Keratinocyte (primary cell): ENCODE results near the gene UBAC2. TPM values are rescaled to one million over a fixed set of nuclear protein-coding genes. Genes with fewer than 3 reads are reported as not detected.

Experiments
- DNase-seq: peaks from one replicate; pipeline ENCODE4 v3.0.0-alpha.2; 2011; ENCODE audit warnings: low read depth, missing footprints, low spot score
- FAIRE-seq: peaks from 2 replicates; lab custom pipeline; 2011; peaks lifted over from hg19 to GRCh38; lab: Jason Lieb, UNC
- H2AFZ ChIP-seq: 2 replicates; pipeline ENCODE4 v1.6.0; 2012; ENCODE audit warnings: low read length, control low read depth, inconsistent platforms; ENCODE audit not compliant: control insufficient read depth
- H3K27ac ChIP-seq: 2 replicates; pipeline ENCODE4 v1.5.1; 2011; ENCODE audit warnings: low read length; ENCODE audit not compliant: control insufficient read depth, insufficient read depth
- H3K27me3 ChIP-seq: 3 replicates; pipeline ENCODE4 v1.6.0; 2011; ENCODE audit warnings: low read length; ENCODE audit not compliant: control insufficient read depth, insufficient read depth; ENCODE audit errors: extremely low read depth
- H3K36me3 ChIP-seq, 2 experiments: 2 replicates in 1 of 2; 3 replicates in 1 of 2; pipeline ENCODE4 v1.5.1; 2011; ENCODE audit warnings: low read length in 2 of 2, mild to moderate bottlenecking in 1 of 2; ENCODE audit not compliant: control insufficient read depth in 2 of 2, insufficient read depth in 2 of 2; ENCODE audit errors: extremely low read depth in 1 of 2
- H3K4me1 ChIP-seq: 3 replicates; pipeline ENCODE4 v1.5.1; 2011; ENCODE audit warnings: low read length; ENCODE audit not compliant: control insufficient read depth, insufficient read depth; ENCODE audit errors: extremely low read depth
- H3K4me2 ChIP-seq: 3 replicates; pipeline ENCODE4 v1.6.0; 2011; ENCODE audit warnings: low read depth, low read length; ENCODE audit not compliant: control insufficient read depth, insufficient read depth; ENCODE audit errors: extremely low read depth
- H3K4me3 ChIP-seq, 3 experiments: fragments of 200-600 bp in 1 of 3; sonication (generic) in 1 of 3; 2 replicates in 2 of 3; 3 replicates in 1 of 3; pipeline ENCODE4 v1.5.1; 2011 to 2016; ENCODE audit warnings: low read length in 3 of 3, mild to moderate bottlenecking in 3 of 3, control low read depth in 2 of 3, inconsistent platforms in 1 of 3, low read depth in 1 of 3, mixed read lengths in 1 of 3, mixed run types in 1 of 3, moderate library complexity in 1 of 3; ENCODE audit not compliant: control insufficient read depth in 2 of 3, insufficient read depth in 2 of 3; ENCODE audit errors: extremely low read depth in 1 of 3
- H3K79me2 ChIP-seq: 2 replicates; pipeline ENCODE4 v1.6.0; 2012; ENCODE audit warnings: low read length; ENCODE audit not compliant: control insufficient read depth, insufficient read depth
- H3K9ac ChIP-seq: 3 replicates; pipeline ENCODE4 v1.6.0; 2011; ENCODE audit warnings: low read length; ENCODE audit not compliant: control insufficient read depth, insufficient read depth; ENCODE audit errors: extremely low read depth
- H3K9me1 ChIP-seq: 3 replicates; pipeline ENCODE4 v1.6.0; 2011; ENCODE audit warnings: low read length; ENCODE audit not compliant: control insufficient read depth, insufficient read depth; ENCODE audit errors: extremely low read depth
- H3K9me3 ChIP-seq: 2 replicates; pipeline ENCODE4 v1.5.1; 2012; ENCODE audit warnings: low read depth, low read length; ENCODE audit not compliant: control insufficient read depth
- H4K20me1 ChIP-seq: 3 replicates; pipeline ENCODE4 v1.6.0; 2011; ENCODE audit warnings: low read length; ENCODE audit not compliant: control insufficient read depth, insufficient read depth; ENCODE audit errors: extremely low read depth
- EZH2 ChIP-seq: IDR thresholded peaks from one replicate; pipeline ENCODE4 v1.6.1; 2012; ENCODE audit warnings: inconsistent platforms, mild to moderate bottlenecking, low read length, moderate library complexity
- dilution Hi-C: fragments of 300-500 bp; cut with MboI; formaldehyde crosslinking; loops from one replicate; pipeline ENCODE4 v1.7.0; 2020; ENCODE audit warnings: low sequenced_read_pairs; ENCODE audit not compliant: extremely low pct_ligation_motif_present
- polyA plus RNA-seq, 5 experiments: library from polyadenylated mRNA; depleted of rRNA in 3 of 5; stranded (reverse) in 3 of 5; stranded (forward) in 1 of 5; unstranded in 1 of 5; fragments of >200 nt; gene quantifications; 1 replicate in 1 of 5; 2 replicates in 3 of 5; 3 replicates in 1 of 5; pipeline versions ENCODE4 v1.2.1 to v1.2.3, GENCODE V29; 2011 to 2012; ENCODE audit warnings: missing spikeins in 2 of 5, low read depth in 1 of 5, low replicate concordance in 1 of 5
- TF ChIP-seq, protein P1 (sequence below), 3 experiments: IDR thresholded peaks in 1 of 3; conservative IDR thresholded peaks in 1 of 3; optimal IDR thresholded peaks in 1 of 3; 2 replicates in 2 of 3; 3 replicates in 1 of 3; pipeline versions ENCODE3 to v1.5.1; 2011; ENCODE audit warnings: low read length in 3 of 3, mild to moderate bottlenecking in 3 of 3, moderate library complexity in 2 of 3, control low read depth in 1 of 3, inconsistent platforms in 1 of 3; ENCODE audit not compliant: insufficient read depth in 2 of 3; ENCODE audit errors: extremely low read depth in 1 of 3

The UBAC2 gene
- polyA plus RNA-seq, 1 donor (not counting 4 experiments of a cell fraction or from before 2014, with no cell fraction given), result 104 TPM

DNA sequence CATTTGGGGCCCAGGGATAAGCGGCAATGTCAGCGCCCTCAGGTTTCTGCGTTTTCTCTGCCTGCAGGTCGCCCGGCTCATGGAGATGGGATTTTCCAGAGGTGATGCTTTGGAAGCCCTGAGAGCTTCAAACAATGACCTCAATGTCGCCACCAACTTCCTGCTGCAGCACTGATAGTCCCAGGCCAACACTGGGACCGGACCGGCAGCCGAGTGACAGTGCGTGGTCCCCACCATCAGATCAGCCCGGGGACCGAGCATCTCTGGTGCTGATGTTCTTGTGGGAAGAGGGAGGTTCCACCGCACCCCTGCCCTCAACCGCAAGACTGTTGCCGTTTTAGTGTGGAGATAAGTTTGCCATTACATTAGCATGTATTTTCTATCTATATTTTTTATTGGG is 184.5 kb downstream of the UBAC2 start:
- no peaks in the 10 kb centered on the region for H3K27me3 ChIP-seq
- no peaks in the 10 kb centered on the region for H4K20me1 ChIP-seq
- H2AFZ ChIP-seq, result no peak overlapping the region
- dilution Hi-C loops, result no loop called here
- DNase-seq (no peak), FAIRE-seq (no peak)
- H3K4me1 ChIP-seq, result no peaks in the 10 kb centered on the region
- H3K9me1 ChIP-seq, result no peaks in the 10 kb centered on the region
- no peak overlapping the region for H3K4me3 ChIP-seq
- TF ChIP-seq, protein P1, sequence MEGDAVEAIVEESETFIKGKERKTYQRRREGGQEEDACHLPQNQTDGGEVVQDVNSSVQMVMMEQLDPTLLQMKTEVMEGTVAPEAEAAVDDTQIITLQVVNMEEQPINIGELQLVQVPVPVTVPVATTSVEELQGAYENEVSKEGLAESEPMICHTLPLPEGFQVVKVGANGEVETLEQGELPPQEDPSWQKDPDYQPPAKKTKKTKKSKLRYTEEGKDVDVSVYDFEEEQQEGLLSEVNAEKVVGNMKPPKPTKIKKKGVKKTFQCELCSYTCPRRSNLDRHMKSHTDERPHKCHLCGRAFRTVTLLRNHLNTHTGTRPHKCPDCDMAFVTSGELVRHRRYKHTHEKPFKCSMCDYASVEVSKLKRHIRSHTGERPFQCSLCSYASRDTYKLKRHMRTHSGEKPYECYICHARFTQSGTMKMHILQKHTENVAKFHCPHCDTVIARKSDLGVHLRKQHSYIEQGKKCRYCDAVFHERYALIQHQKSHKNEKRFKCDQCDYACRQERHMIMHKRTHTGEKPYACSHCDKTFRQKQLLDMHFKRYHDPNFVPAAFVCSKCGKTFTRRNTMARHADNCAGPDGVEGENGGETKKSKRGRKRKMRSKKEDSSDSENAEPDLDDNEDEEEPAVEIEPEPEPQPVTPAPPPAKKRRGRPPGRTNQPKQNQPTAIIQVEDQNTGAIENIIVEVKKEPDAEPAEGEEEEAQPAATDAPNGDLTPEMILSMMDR (optimal IDR thresholded peaks at IDR 0.05 in 1 of 3, IDR thresholded peaks at IDR 0.05 in 1 of 3, conservative IDR thresholded peaks at IDR 0.05 in 1 of 3; ENCODE audit: extremely low read depth in 1 of 3, insufficient read depth in 2 of 3, low read length in 3 of 3), result no peak
- TF ChIP-seq EZH2, result no peak
- no peak overlapping the region for H3K9ac ChIP-seq
- H3K27ac ChIP-seq, result no peak overlapping the region
- no peaks in the 10 kb centered on the region for H3K9me3 ChIP-seq
- H3K4me2 ChIP-seq, result no peak overlapping the region
- H3K36me3 ChIP-seq, result peaks cover 0 to 1% of the 10 kb centered on the region in 2 experiments
- no peaks in the 10 kb centered on the region for H3K79me2 ChIP-seq

DNA sequence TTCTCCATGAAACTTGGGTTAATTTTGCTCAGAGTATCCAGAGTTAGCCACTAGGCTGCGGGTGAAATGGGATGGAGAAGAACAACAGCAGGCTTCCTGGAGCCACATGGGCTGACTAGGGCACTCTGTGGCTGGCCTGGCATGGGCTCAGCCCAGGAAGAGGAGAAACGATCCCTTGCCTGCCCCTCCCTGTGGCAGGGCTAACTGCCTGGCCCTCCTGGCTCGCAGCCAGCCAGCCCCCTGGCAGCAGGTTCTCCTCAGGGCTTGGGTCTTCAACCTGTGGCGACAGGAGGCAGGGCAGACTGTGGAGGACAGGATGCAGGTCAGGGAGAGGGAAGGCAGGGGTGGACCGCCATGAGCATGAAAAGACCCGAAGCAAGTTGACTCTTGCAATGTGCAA is 185.3 kb downstream of the UBAC2 start:
- H3K4me2 ChIP-seq, result no peak overlapping the region
- H3K4me3 ChIP-seq, result no peak overlapping the region
- no peak for FAIRE-seq
- no peak for DNase-seq
- no peaks in the 10 kb centered on the region for H3K79me2 ChIP-seq
- no peaks in the 10 kb centered on the region for H3K27me3 ChIP-seq
- no peaks in the 10 kb centered on the region for H3K4me1 ChIP-seq
- H4K20me1 ChIP-seq, result no peaks in the 10 kb centered on the region
- no peak overlapping the region for H3K9ac ChIP-seq
- H3K9me1 ChIP-seq, result no peaks in the 10 kb centered on the region
- peaks cover 0 to 1% of the 10 kb centered on the region in 2 experiments for H3K36me3 ChIP-seq
- H3K9me3 ChIP-seq, result no peaks in the 10 kb centered on the region
- H2AFZ ChIP-seq, result no peak overlapping the region
- dilution Hi-C loops, result no loop called here
- TF ChIP-seq, protein P1 (optimal IDR thresholded peaks at IDR 0.05 in 1 of 3, IDR thresholded peaks at IDR 0.05 in 1 of 3, conservative IDR thresholded peaks at IDR 0.05 in 1 of 3; ENCODE audit: extremely low read depth in 1 of 3, insufficient read depth in 2 of 3, low read length in 3 of 3), result no peak
- TF ChIP-seq EZH2, result no peak
- H3K27ac ChIP-seq, result no peak overlapping the region
